Measurements from ENCODE around the gene TSPAN32.
"Not testable (repeated sequence)": the region's sequence is repeated elsewhere in the genome, so short reads cannot be mapped to it uniquely, and the experiment has no call there.

Gene TSPAN32

GRCh38 chr11:2355000-2355644 lies 53.3 kb downstream of the TSPAN32 start:
- Histone ChIP-seq H3K36me3 (ENCODE audit: insufficient read depth, low read length) (no peaks in the 10 kb centered on the region; the same call in 1 of the 2 replicates), H3K4me1 (ENCODE audit: insufficient read depth, low read length) (no peaks in the 10 kb centered on the region), H3K9ac (ENCODE audit: low read depth, low read length) (no peak overlapping the region), H3K9me3 (ENCODE audit: control insufficient read depth, insufficient read depth, low read length) (peaks cover 4% of the 10 kb centered on the region; the same call in 1 of the 2 replicates)

GRCh38 chr11:2357246-2357645 lies 55.4 kb downstream of the TSPAN32 start:
- H3K36me3 ChIP-seq (ENCODE audit: insufficient read depth, low read length), result no peaks in the 10 kb centered on the region; the same call in 1 of the 2 replicates
- H3K9ac ChIP-seq (ENCODE audit: low read depth, low read length), result no peak overlapping the region
- H3K9me3 ChIP-seq (ENCODE audit: control insufficient read depth, insufficient read depth, low read length), result peaks cover 4% of the 10 kb centered on the region; the same call in 1 of the 2 replicates
- H3K4me1 ChIP-seq (ENCODE audit: insufficient read depth, low read length), result no peaks in the 10 kb centered on the region

GRCh38 chr11:2357651-2358050 lies 55.8 kb downstream of the TSPAN32 start:
- H3K9me3 ChIP-seq (ENCODE audit: control insufficient read depth, insufficient read depth, low read length); H3K4me1 ChIP-seq (ENCODE audit: insufficient read depth, low read length); H3K9ac ChIP-seq (ENCODE audit: low read depth, low read length); H3K36me3 ChIP-seq (ENCODE audit: insufficient read depth, low read length): not testable (repeated sequence)

- H3K9me3 ChIP-seq (ENCODE audit: control insufficient read depth, insufficient read depth, low read length), result peaks cover 4% of the 10 kb centered on the region; the same call in 1 of the 2 replicates
- no peak overlapping the region for H3K9ac ChIP-seq (ENCODE audit: low read depth, low read length)
- no peaks in the 10 kb centered on the region for H3K36me3 ChIP-seq (ENCODE audit: insufficient read depth, low read length)
- no peaks in the 10 kb centered on the region for H3K4me1 ChIP-seq (ENCODE audit: insufficient read depth, low read length)
Measured at GRCh38 chr11:2358754-2359442, 57.1 kb downstream of the TSPAN32 start.

- H3K4me1 ChIP-seq (ENCODE audit: insufficient read depth, low read length), result no peaks in the 10 kb centered on the region
- H3K9me3 ChIP-seq (ENCODE audit: control insufficient read depth, insufficient read depth, low read length), result peaks cover 4% of the 10 kb centered on the region; the same call in 1 of the 2 replicates
- H3K9ac ChIP-seq (ENCODE audit: low read depth, low read length), result no peak overlapping the region
Measured at GRCh38 chr11:2359557-2359956, 57.7 kb downstream of the TSPAN32 start.

GRCh38 chr11:2360081-2360642 lies 58.3 kb downstream of the TSPAN32 start:
- no peak overlapping the region for H3K9ac ChIP-seq (ENCODE audit: low read depth, low read length)
- H3K4me1 ChIP-seq (ENCODE audit: insufficient read depth, low read length), result no peaks in the 10 kb centered on the region
- no peaks in the 10 kb centered on the region; the same call in 1 of the 2 replicates for H3K9me3 ChIP-seq (ENCODE audit: control insufficient read depth, insufficient read depth, low read length)
- no peaks in the 10 kb centered on the region for H3K36me3 ChIP-seq (ENCODE audit: insufficient read depth, low read length)

More at GRCh38 chr11:2359557-2359956, 57.7 kb downstream of the TSPAN32 start:
- no peaks in the 10 kb centered on the region for H3K36me3 ChIP-seq (ENCODE audit: insufficient read depth, low read length)

- Histone ChIP-seq H3K9ac (ENCODE audit: low read depth, low read length) (no peak overlapping the region), H3K36me3 (ENCODE audit: insufficient read depth, low read length) (no peaks in the 10 kb centered on the region), H3K4me1 (ENCODE audit: insufficient read depth, low read length) (no peaks in the 10 kb centered on the region), H3K9me3 (ENCODE audit: control insufficient read depth, insufficient read depth, low read length) (no peaks in the 10 kb centered on the region)
Measured at GRCh38 chr11:2361565-2361964, 59.8 kb downstream of the TSPAN32 start.

GRCh38 chr11:2362414-2362813 lies 60.6 kb downstream of the TSPAN32 start:
- Histone ChIP-seq H3K36me3 (ENCODE audit: insufficient read depth, low read length) (no peaks in the 10 kb centered on the region), H3K4me1 (ENCODE audit: insufficient read depth, low read length) (no peaks in the 10 kb centered on the region), H3K9me3 (ENCODE audit: control insufficient read depth, insufficient read depth, low read length) (no peaks in the 10 kb centered on the region)

GRCh38 chr11:2363130-2363529 lies 61.3 kb downstream of the TSPAN32 start:
- Histone ChIP-seq H3K4me1 (ENCODE audit: insufficient read depth, low read length) (no peaks in the 10 kb centered on the region), H3K36me3 (ENCODE audit: insufficient read depth, low read length) (no peaks in the 10 kb centered on the region), H3K9me3 (ENCODE audit: control insufficient read depth, insufficient read depth, low read length) (no peaks in the 10 kb centered on the region), H3K9ac (ENCODE audit: low read depth, low read length) (no peak overlapping the region)

More at GRCh38 chr11:2362414-2362813, 60.6 kb downstream of the TSPAN32 start:
- H3K9ac ChIP-seq (ENCODE audit: low read depth, low read length), result no peak overlapping the region

- Histone ChIP-seq H3K9ac (ENCODE audit: low read depth, low read length) (no peak overlapping the region), H3K36me3 (ENCODE audit: insufficient read depth, low read length) (no peaks in the 10 kb centered on the region), H3K4me1 (ENCODE audit: insufficient read depth, low read length) (no peaks in the 10 kb centered on the region), H3K9me3 (ENCODE audit: control insufficient read depth, insufficient read depth, low read length) (no peaks in the 10 kb centered on the region)
Measured at GRCh38 chr11:2363577-2364370, 62.0 kb downstream of the TSPAN32 start.

- not testable (repeated sequence) for H3K9me3 ChIP-seq (ENCODE audit: control insufficient read depth, insufficient read depth, low read length); H3K36me3 ChIP-seq (ENCODE audit: insufficient read depth, low read length); H3K4me1 ChIP-seq (ENCODE audit: insufficient read depth, low read length); H3K9ac ChIP-seq (ENCODE audit: low read depth, low read length)
Measured at GRCh38 chr11:2364386-2364785, 62.6 kb downstream of the TSPAN32 start.

- H3K9me3 ChIP-seq (ENCODE audit: control insufficient read depth, insufficient read depth, low read length), result no peaks in the 10 kb centered on the region
- no peaks in the 10 kb centered on the region for H3K36me3 ChIP-seq (ENCODE audit: insufficient read depth, low read length)
- H3K4me1 ChIP-seq (ENCODE audit: insufficient read depth, low read length), result no peaks in the 10 kb centered on the region
- no peak overlapping the region for H3K9ac ChIP-seq (ENCODE audit: low read depth, low read length)
Measured at GRCh38 chr11:2365571-2366210, 63.9 kb downstream of the TSPAN32 start.

GRCh38 chr11:2366276-2366675 lies 64.5 kb downstream of the TSPAN32 start:
- no peak overlapping the region for H3K9ac ChIP-seq (ENCODE audit: low read depth, low read length)
- no peaks in the 10 kb centered on the region for H3K36me3 ChIP-seq (ENCODE audit: insufficient read depth, low read length)
- no peaks in the 10 kb centered on the region for H3K9me3 ChIP-seq (ENCODE audit: control insufficient read depth, insufficient read depth, low read length)
- no peaks in the 10 kb centered on the region for H3K4me1 ChIP-seq (ENCODE audit: insufficient read depth, low read length)

- H3K36me3 ChIP-seq (ENCODE audit: insufficient read depth, low read length), result no peaks in the 10 kb centered on the region
- H3K9me3 ChIP-seq (ENCODE audit: control insufficient read depth, insufficient read depth, low read length), result no peaks in the 10 kb centered on the region
- no peak overlapping the region for H3K9ac ChIP-seq (ENCODE audit: low read depth, low read length)
- no peaks in the 10 kb centered on the region for H3K4me1 ChIP-seq (ENCODE audit: insufficient read depth, low read length)
Measured at GRCh38 chr11:2366733-2367132, 64.9 kb downstream of the TSPAN32 start.

All from ES-I3 (cell line).